HG02623 (cell line): ENCODE data around the gene KSR2.

Experiments
- ATAC-seq: cut with Tn5 transposase; IDR thresholded peaks from one replicate; pipeline ENCODE4 v1.9.1; 2021; ENCODE audit warnings: moderate library complexity; ENCODE audit not compliant: unreplicated experiment

KSR2 gene

GRCh38 chr12:117427211-117427610 lies 541.6 kb downstream of the KSR2 start:
- ATAC-seq, result no peak

- no peak for ATAC-seq
Measured at GRCh38 chr12:117421987-117422386, 546.8 kb downstream of the KSR2 start.

GRCh38 chr12:117421068-117421752 lies 547.6 kb downstream of the KSR2 start:
- ATAC-seq, result no peak

- ATAC-seq, result no peak
Measured at GRCh38 chr12:117417004-117417403, 551.8 kb downstream of the KSR2 start.

- ATAC-seq, result no peak
Measured at GRCh38 chr12:117412465-117413188, 556.2 kb downstream of the KSR2 start.

- no peak for ATAC-seq
Measured at GRCh38 chr12:117409286-117409685, 559.5 kb downstream of the KSR2 start.

- no peak for ATAC-seq
Measured at GRCh38 chr12:117408161-117408791, 560.5 kb downstream of the KSR2 start.

- no peak for ATAC-seq
Measured at GRCh38 chr12:117404940-117405339, 563.9 kb downstream of the KSR2 start.

- ATAC-seq, result no peak
Measured at GRCh38 chr12:117404203-117404853, 564.5 kb downstream of the KSR2 start.

- ATAC-seq, result no peak
Measured at GRCh38 chr12:117403586-117404139, 565.1 kb downstream of the KSR2 start.
